HG03175 (cell line): ENCODE measurements around the gene KCNG1.

Experiments used
- ATAC-seq: cut with Tn5 transposase; IDR thresholded peaks from one replicate; pipeline ENCODE4 v1.9.1; 2021; ENCODE audit warnings: mild to moderate bottlenecking, moderate library complexity; ENCODE audit not compliant: unreplicated experiment

KCNG1 gene

GRCh38 chr20:51036226-51036625 is 13.3 kb upstream of the KCNG1 start:
- ATAC-seq, result no peak

- ATAC-seq, result no peak
Observed at GRCh38 chr20:51034988-51035656, 12.2 kb upstream of the KCNG1 start.

GRCh38 chr20:51034476-51034875 is 11.6 kb upstream of the KCNG1 start:
- ATAC-seq, result no peak

- no peak for ATAC-seq
Observed at GRCh38 chr20:51029963-51030920, 7.3 kb upstream of the KCNG1 start.

- no peak for ATAC-seq
Observed at GRCh38 chr20:51029556-51029955, 6.6 kb upstream of the KCNG1 start.

GRCh38 chr20:51028616-51029212 is 5.8 kb upstream of the KCNG1 start:
- ATAC-seq, result no peak

- ATAC-seq, result no peak
Observed at GRCh38 chr20:51027035-51027795, 4.3 kb upstream of the KCNG1 start.

- no peak for ATAC-seq
Observed at GRCh38 chr20:51026269-51026668, 3.4 kb upstream of the KCNG1 start.

GRCh38 chr20:51024761-51025160 is 1.9 kb upstream of the KCNG1 start:
- ATAC-seq, result no peak

GRCh38 chr20:51023617-51024155 is 779 bp upstream of the KCNG1 start:
- ATAC-seq, result no peak

GRCh38 chr20:51022227-51022802 is 592 bp downstream of the KCNG1 start:
- no peak for ATAC-seq

- no peak for ATAC-seq
Observed at GRCh38 chr20:51021067-51022025, 1.6 kb downstream of the KCNG1 start.

GRCh38 chr20:51020657-51021056 is 2.2 kb downstream of the KCNG1 start:
- ATAC-seq, result no peak

- no peak for ATAC-seq
Observed at GRCh38 chr20:51019656-51020592, 3.0 kb downstream of the KCNG1 start.

GRCh38 chr20:51017251-51017650 is 5.7 kb downstream of the KCNG1 start:
- no peak for ATAC-seq

- no peak for ATAC-seq
Observed at GRCh38 chr20:51016521-51016920, 6.4 kb downstream of the KCNG1 start.

GRCh38 chr20:51014797-51015722 is 7.8 kb downstream of the KCNG1 start:
- no peak for ATAC-seq
